ENCODE measurements around the gene MAPK14. TPM values are rescaled to one million over a fixed set of nuclear protein-coding genes. Genes with fewer than 3 reads are reported as not detected.

Gene MAPK14
- total and polyA plus RNA-seq, 9 of the 15 experiments (the other 6 are each of a cell fraction or from before 2014, with no cell fraction given), result 8.8 to 62.7 (median 35.5) TPM

- TF ChIP-seq ATF2 (CRISPR knock-in tag; IDR thresholded peaks at IDR 0.05) (no peak), EHMT2 (IDR thresholded peaks at IDR 0.05) (peak; percentile 60; the same call in 1 of the 2 replicates), TSC22D4 (tag; IDR thresholded peaks at IDR 0.05) (no peak), PHB2 (IDR thresholded peaks at IDR 0.05; ENCODE audit: low read depth) (0 out of 2 replicates have a peak, but pooled peaks have one; percentile 27), ZBTB17 (CRISPR knock-in tag; IDR thresholded peaks at IDR 0.05) (no peak), MYC (IDR thresholded peaks at IDR 0.05; ENCODE audit: low read depth, low read length) (0 out of 2 replicates have a peak, but pooled peaks have one; percentile 32), MYC (CRISPR knock-in tag; IDR thresholded peaks at IDR 0.05; ENCODE audit: borderline replicate concordance, low read depth) (no peak), TAF7 (tag; IDR thresholded peaks at IDR 0.05) (no peak), HDAC6 (IDR thresholded peaks at IDR 0.05; ENCODE audit: low read depth, low read length) (no peak), TCF3 (CRISPR knock-in tag; IDR thresholded peaks at IDR 0.05) (peak; percentile 50), ZBTB2 (IDR thresholded peaks at IDR 0.05) (peak; percentile 23; the same call in 1 of the 2 replicates), GTF2B (IDR thresholded peaks at IDR 0.05; ENCODE audit: extremely low read depth, insufficient read length) (no peak), NR3C1 (CRISPR knock-in tag; IDR thresholded peaks at IDR 0.05) (no peak), TFAM (CRISPR knock-in tag; conservative IDR thresholded peaks at IDR 0.05) (no peak), PRPF4 (IDR thresholded peaks at IDR 0.05; ENCODE audit: insufficient read depth, low read depth, low read length, poor library complexity, severe bottlenecking) (no peak), SIX5 (IDR thresholded peaks at IDR 0.05; ENCODE audit: borderline replicate concordance in 1 of 2, insufficient read depth in 1 of 2, low read depth in 1 of 2, low read length in 2 of 2) (no peak), HIVEP1 (CRISPR knock-in tag; IDR thresholded peaks at IDR 0.05) (no peak), TOE1 (IDR thresholded peaks at IDR 0.05; ENCODE audit: borderline replicate concordance) (0 out of 2 replicates have a peak, but pooled peaks have one; percentile 23), TOE1 (CRISPR knock-in tag; IDR thresholded peaks at IDR 0.05; ENCODE audit: borderline replicate concordance, low read depth) (no peak), HDAC1 (IDR thresholded peaks at IDR 0.05) (no peak), SMARCE1 (IDR thresholded peaks at IDR 0.05) (no peak), TCF7 (IDR thresholded peaks at IDR 0.05; ENCODE audit: borderline replicate concordance) (no peak), NCOA2 (IDR thresholded peaks at IDR 0.05; ENCODE audit: partially characterized antibody in 2 of 2) (no peak), ZFP36 (IDR thresholded peaks at IDR 0.05; ENCODE audit: low read depth, low read length, partially characterized antibody) (peak; percentile 30), FOXA3 (CRISPR knock-in tag; conservative IDR thresholded peaks at IDR 0.05 in 1 of 2, IDR thresholded peaks at IDR 0.05 in 1 of 2) (no peak), ZNF431 (CRISPR knock-in tag; IDR thresholded peaks at IDR 0.05) (no peak), GABPA (tag; conservative IDR thresholded peaks at IDR 0.05; ENCODE audit: low read depth) (no peak)
These were observed 89.3 kb downstream of the MAPK14 start (continued) for GRCh38 chr6:36116943-36117342.
